ENCODE measurements around the gene LGALS7B. TPM values are rescaled to one million over a fixed set of nuclear protein-coding genes. Genes with fewer than 3 reads are reported as not detected.

The LGALS7B gene
- total and polyA plus RNA-seq, 2 of the 8 experiments (the other 6 are each of a cell fraction or from before 2014, with no cell fraction given): 3.6 TPM; not detected in 1

- no peak overlapping the region for H2BK12ac ChIP-seq (ENCODE audit: low read depth, low read length)
- H3K4me1 ChIP-seq (replicated peaks in 1 of 4; ENCODE audit: control insufficient read depth in 3 of 4, insufficient read depth in 4 of 4, low read length in 3 of 4): no peaks in the 10 kb centered on the region
- no peak overlapping the region for H3K23ac ChIP-seq (ENCODE audit: insufficient read length)
- H3K56ac ChIP-seq (replicated peaks; ENCODE audit: insufficient read length, low read depth, low read length): no peak overlapping the region
- DNase-seq (ENCODE audit: low read depth in 1 of 2, low spot score in 2 of 2) (no peak), FAIRE-seq (no peak)
- H3K4me2 ChIP-seq (ENCODE audit: insufficient read depth in 1 of 2, low read depth in 2 of 2, low read length in 2 of 2): no peak overlapping the region
- H3K27me3 ChIP-seq (replicated peaks in 1 of 4; ENCODE audit: control insufficient read depth in 3 of 4, extremely low read depth in 1 of 4, insufficient read depth in 3 of 4, low read length in 3 of 4): no peaks in the 10 kb centered on the region
- H2BK20ac ChIP-seq (ENCODE audit: low read length): no peak overlapping the region
- no peak overlapping the region for H3K4me3 ChIP-seq (ENCODE audit: extremely low read depth in 1 of 4, insufficient read depth in 2 of 4, low read depth in 3 of 4, low read length in 4 of 4)
- no peak overlapping the region for H3K18ac ChIP-seq (ENCODE audit: extremely low read depth, low read length)
- H3K4ac ChIP-seq (replicated peaks; ENCODE audit: insufficient read length, low read depth, low read length): no peak overlapping the region
- no peak overlapping the region for H2BK5ac ChIP-seq (ENCODE audit: low read depth, low read length)
- ChIA-PET CTCF (ENCODE audit: partially characterized antibody) (interaction anchor here (1.7 kb wide), 1 partner anchor 12 kb away, joined by 7 read pairs; no protein-coding TSS in a partner anchor), POLR2A (ENCODE audit: partially characterized antibody) (no interaction called here)
- 86% methylated on average over 5 of the region's 7 CpGs; no CpG with 5 or more reads in 1 of the 2 experiments for WGBS, 2 experiments (ENCODE audit: extremely low coverage in 1 of 2, insufficient coverage in 1 of 2, insufficient read length in 1 of 2, insufficient replicate concordance in 2 of 2, low coverage in 1 of 2, low lambda C conversion rate in 2 of 2, missing lambda C conversion rate in 1 of 2)
- H3K79me1 ChIP-seq (ENCODE audit: low read depth, low read length): no peaks in the 10 kb centered on the region
- no peak overlapping the region for H4K91ac ChIP-seq (replicated peaks; ENCODE audit: insufficient read length, low read length)
- no peaks in the 10 kb centered on the region for H3K9me3 ChIP-seq (ENCODE audit: insufficient read depth in 2 of 2, low read depth in 1 of 2, low read length in 1 of 2)
- no peaks in the 10 kb centered on the region for H3K36me3 ChIP-seq (ENCODE audit: control insufficient read depth in 2 of 4, insufficient read depth in 4 of 4, low read length in 3 of 4)
- H3K23me2 ChIP-seq (ENCODE audit: low read depth, low read length): no peaks in the 10 kb centered on the region
- H2BK15ac ChIP-seq (ENCODE audit: low read length): no peak overlapping the region
- no peak overlapping the region for H4K8ac ChIP-seq (ENCODE audit: extremely low read depth, insufficient read depth, low read length)
- H2BK120ac ChIP-seq (replicated peaks; ENCODE audit: low read depth, low read length): no peak overlapping the region
- no peak overlapping the region for H4K5ac ChIP-seq (ENCODE audit: insufficient read length, low read depth, low read length)
- H3K27ac ChIP-seq (ENCODE audit: low read depth, low read length): no peak overlapping the region
- H4K20me1 ChIP-seq (replicated peaks in 1 of 2; ENCODE audit: control insufficient read depth in 1 of 2, insufficient read depth in 2 of 2, low read length in 2 of 2): no peaks in the 10 kb centered on the region
- H3K79me2 ChIP-seq (ENCODE audit: control insufficient read depth in 1 of 2, insufficient read depth in 2 of 2, low read length in 2 of 2): no peaks in the 10 kb centered on the region
- no peak overlapping the region for H3K14ac ChIP-seq (ENCODE audit: insufficient read length)
- no peak overlapping the region for H3K9ac ChIP-seq (replicated peaks in 1 of 4; ENCODE audit: extremely low read depth in 1 of 4, low read depth in 3 of 4, low read length in 3 of 4)
- no peak overlapping the region for H2AFZ ChIP-seq (ENCODE audit: low read length)
- H2AK5ac ChIP-seq (ENCODE audit: low read depth, low read length): no peak overlapping the region
- TF ChIP-seq JUN (IDR thresholded peaks at IDR 0.05; ENCODE audit: low read depth, low read length) (no peak), RXRA (IDR thresholded peaks at IDR 0.05; ENCODE audit: insufficient read depth, low read depth, low read length) (no peak), FOSL1 (IDR thresholded peaks at IDR 0.05; ENCODE audit: insufficient read depth, low read depth, low read length) (no peak), SRF (IDR thresholded peaks at IDR 0.05; ENCODE audit: low read depth, low read length) (no peak), JUND (IDR thresholded peaks at IDR 0.05; ENCODE audit: low read length) (no peak), SUZ12 (IDR thresholded peaks at IDR 0.05; ENCODE audit: low read length) (no peak), KDM1A (IDR thresholded peaks at IDR 0.05; ENCODE audit: borderline replicate concordance, low read length) (no peak), ATF2 (IDR thresholded peaks at IDR 0.05; ENCODE audit: low read length) (no peak), RBBP5 (IDR thresholded peaks at IDR 0.05; ENCODE audit: borderline replicate concordance, low read depth, low read length) (no peak), SP1 (IDR thresholded peaks at IDR 0.05; ENCODE audit: low read depth, low read length) (no peak), YY1 (IDR thresholded peaks at IDR 0.05; ENCODE audit: low read depth, low read length) (no peak), ZNF274 (IDR thresholded peaks at IDR 0.05; ENCODE audit: borderline replicate concordance, extremely low read depth, low read length) (no peak), RFX5 (IDR thresholded peaks at IDR 0.05; ENCODE audit: borderline replicate concordance, low read depth, low read length) (no peak), GTF2F1 (IDR thresholded peaks at IDR 0.05; ENCODE audit: borderline replicate concordance, low read depth, low read length) (no peak)
These were observed 7.9 kb upstream of the LGALS7B start for GRCh38 chr19:38781058-38781457.
